HG02938 (cell line): Measurements from ENCODE around the gene CMPK1.

Experiments
- ATAC-seq: cut with Tn5 transposase; IDR thresholded peaks from one replicate; pipeline ENCODE4 v1.9.1; 2021; ENCODE audit warnings: mild to moderate bottlenecking, moderate library complexity; ENCODE audit not compliant: unreplicated experiment

Gene CMPK1

DNA sequence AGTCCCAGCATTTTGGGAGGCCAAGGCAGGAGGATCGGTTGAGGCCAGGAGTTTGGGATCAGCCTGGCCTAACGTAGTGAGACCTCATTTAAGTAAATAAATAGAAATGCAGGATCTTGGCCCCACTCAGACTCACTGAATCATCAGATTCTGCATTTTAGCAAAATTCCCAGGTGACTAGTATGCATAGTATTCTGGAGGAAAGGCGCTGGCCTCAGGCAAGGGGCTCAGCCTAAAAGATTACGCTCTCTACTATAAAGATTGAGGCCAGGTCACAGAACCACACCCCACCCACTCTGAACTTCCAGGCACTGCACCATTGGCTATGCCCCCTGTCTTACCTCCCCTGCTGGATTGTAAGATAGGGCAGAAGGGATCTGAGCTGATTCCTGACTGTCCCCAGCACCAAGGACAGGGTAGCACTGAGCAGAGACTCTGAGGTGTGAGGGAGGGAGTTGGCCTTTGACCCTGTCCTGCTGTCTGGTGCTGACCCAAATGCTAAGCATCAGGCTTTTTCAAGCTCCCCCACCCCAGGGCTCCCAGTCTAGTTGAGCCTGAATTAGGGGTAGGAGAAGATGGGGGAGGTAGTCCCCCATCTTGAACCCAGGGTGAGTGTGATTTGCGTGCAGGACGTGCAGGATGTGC is 85.2 kb downstream of the CMPK1 start:
- ATAC-seq: no peak

DNA sequence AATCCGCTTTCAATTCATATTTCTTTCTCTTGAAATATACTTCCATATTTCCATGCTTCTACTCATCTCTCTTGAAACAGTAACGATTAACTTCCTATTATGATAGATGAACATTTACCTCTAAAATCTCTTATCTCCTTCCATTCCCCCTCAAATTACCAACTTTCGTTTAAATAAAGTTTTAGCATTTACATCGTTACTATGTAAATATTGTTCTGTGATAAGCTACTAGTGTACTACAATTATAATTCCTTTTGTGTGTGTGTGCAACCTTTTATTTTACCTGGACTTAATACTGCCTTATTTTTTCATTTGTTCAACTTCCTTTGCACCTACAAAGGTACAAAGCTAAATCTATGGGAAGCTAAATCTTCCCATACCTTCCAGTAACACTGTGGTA is 87.0 kb downstream of the CMPK1 start:
- no peak for ATAC-seq

DNA sequence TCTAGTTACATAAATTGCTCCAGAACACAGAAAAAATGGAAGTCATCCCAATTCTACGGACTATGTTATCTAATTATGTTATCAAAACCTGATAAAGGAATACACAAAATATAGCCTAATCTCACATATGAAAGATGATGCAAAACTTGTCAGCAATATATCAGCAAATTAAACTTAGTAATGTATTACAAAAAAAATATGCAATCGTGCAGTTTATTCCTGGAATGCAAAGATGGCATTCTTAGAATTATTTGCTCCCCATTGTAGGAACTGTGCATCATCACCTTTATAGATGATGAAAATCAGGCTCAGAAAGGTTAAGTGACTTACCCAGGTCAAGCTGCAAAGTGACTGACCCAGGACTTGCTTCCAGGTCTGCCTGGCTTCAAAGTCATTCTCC is 90.3 kb downstream of the CMPK1 start:
- no peak for ATAC-seq

DNA sequence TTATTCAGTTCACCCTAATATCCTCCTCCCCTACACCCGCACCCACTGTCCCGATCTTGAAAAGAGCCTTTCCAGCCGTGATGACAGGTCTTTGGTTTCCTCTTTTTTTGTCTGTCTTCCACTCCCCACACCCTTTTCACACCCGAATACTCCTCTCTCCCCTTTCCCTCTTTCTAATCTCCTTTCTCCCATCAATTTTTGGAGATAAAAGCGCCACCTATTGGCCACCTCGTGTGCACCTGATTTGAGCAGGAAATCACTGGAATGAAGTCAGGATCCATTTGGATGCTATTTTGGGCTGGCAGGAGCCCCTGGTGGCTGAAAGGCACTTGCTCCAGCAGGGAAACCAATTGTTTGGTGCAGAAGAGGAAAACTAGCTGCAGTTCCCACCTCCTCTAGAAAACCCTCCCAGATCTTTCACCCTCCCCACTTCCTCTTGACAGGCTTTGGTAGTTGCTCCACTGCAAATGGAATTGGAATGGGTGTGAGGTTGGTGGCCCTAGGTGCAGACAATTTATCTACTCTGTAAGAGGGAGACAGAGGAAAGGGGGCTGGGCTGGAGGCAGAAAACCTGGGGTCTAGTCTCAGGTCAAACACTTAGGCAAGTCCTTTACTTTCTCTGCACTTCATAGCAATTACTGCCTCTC is 90.9 kb downstream of the CMPK1 start:
- ATAC-seq: no peak
